Esophagus squamous epithelium (tissue), 5 donors: ENCODE measurements around the gene MTHFD2L. TPM values are rescaled to one million over a fixed set of nuclear protein-coding genes. Genes with fewer than 3 reads are reported as not detected.

ENCODE experiments used
- DNase-seq: peaks from one replicate; lab custom pipeline; 2025; lab: John Stamatoyannopoulos, UW
- H3K27ac ChIP-seq, 4 donors: fragments of 200-600 bp; sonication (generic); one replicate each; pipeline ENCODE4 v1.5.1; 2016 to 2019; ENCODE audit warnings: mild to moderate bottlenecking in 1 of 4
- H3K27me3 ChIP-seq, 4 donors: fragments of 200-600 bp; sonication (generic); 1 replicate in 3 of 4; 2 replicates in 1 of 4; pipeline versions ENCODE4 v1.5.1 to v1.6.0; 2017 to 2021; ENCODE audit warnings: antibody characterized with exemption in 1 of 4
- H3K36me3 ChIP-seq, 3 donors: fragments of 200-600 bp; sonication (generic); one replicate each; pipeline ENCODE4 v1.5.1; 2016 to 2019
- H3K4me1 ChIP-seq, 3 donors: fragments of 200-600 bp; sonication (generic); one replicate each; pipeline ENCODE4 v1.5.1; 2017 to 2019
- H3K4me3 ChIP-seq, 4 donors: fragments of 200-600 bp; sonication (generic); 1 replicate in 3 of 4; 2 replicates in 1 of 4; pipeline ENCODE4 v1.5.1; 2016 to 2019; ENCODE audit warnings: mild to moderate bottlenecking in 2 of 4, moderate library complexity in 1 of 4
- H3K9me3 ChIP-seq, 3 donors: fragments of 200-600 bp; sonication (generic); one replicate each; pipeline ENCODE4 v1.5.1; 2016 to 2019
- CTCF ChIP-seq, 6 experiments: fragments of 450-650 bp in 4 of 6; fragments of 200-600 bp in 2 of 6; sonication (generic) in 2 of 6; IDR thresholded peaks; one replicate each; pipeline ENCODE4 v1.5.1; 2016 to 2019; ENCODE audit warnings: antibody characterized with exemption in 6 of 6, mild to moderate bottlenecking in 4 of 6, moderate library complexity in 4 of 6
- POLR2A ChIP-seq, 4 donors: fragments of 450-650 bp; IDR thresholded peaks; one replicate each; pipeline ENCODE4 v1.6.1; 2017; ENCODE audit warnings: antibody characterized with exemption in 4 of 4, mild to moderate bottlenecking in 4 of 4, moderate library complexity in 3 of 4
- WGBS, 2 donors: methylation state at CpG; one replicate each; pipeline ENCODE4 v1.1.5; 2018; 5-methylcytosine and 5-hydroxymethylcytosine counted together
- intact Hi-C: fragments of 100-400 bp; cut with DNase I; formaldehyde crosslinking; loops from one replicate; pipeline ENCODE4 v1.15.0; 2022
- total RNA-seq, 4 donors: library from RNA; depleted of rRNA; stranded (reverse); fragments of >200 nt; gene quantifications; one replicate each; pipeline ENCODE4 v1.1.0, GENCODE V29; 2016
- donor health status: DM: yes; HTN: yes; CAD: no.

Gene MTHFD2L
- total RNA-seq: 10 to 100 TPM in 3 of 4 donors, 1 to 10 TPM in 1; 9.9 to 22.9 (median 19.1) TPM

- Histone ChIP-seq H3K9me3 (no peaks in the 10 kb centered on the region), H3K27ac (peak within 1 kb of the TSS; percentile 89 to 97 (median 95)), H3K4me3 (peak within 1 kb of the TSS; percentile 60 to 90 (median 66)), H3K36me3 (peaks cover 0 to 19% (median 0%) of the 10 kb centered on the region in 3 donors), H3K4me1 (peaks cover 12 to 26% (median 12%) of the 10 kb centered on the region in 3 donors), H3K27me3 (no peaks in the 10 kb centered on the region)
- WGBS, 2 donors: 0% methylated on average over 4 to 6 of the region's 78 CpGs
- DNase-seq: peak; percentile 35
- TF ChIP-seq POLR2A (IDR thresholded peaks at IDR 0.05) (peak in 2 of 4 donors; percentile 75 to 77), CTCF (IDR thresholded peaks at IDR 0.05) (no peak)
- intact Hi-C loops: no loop called here
Observed at GRCh38 chr4:74157561-74158465, at the start of gene MTHFD2L. Gene MTHFD2L, plus strand, starts transcription at chr4:74158118. Its CDS starts 21 bp downstream, at chr4:74158139.

- H3K36me3 ChIP-seq: no peaks in the 10 kb centered on the region
- TF ChIP-seq CTCF (IDR thresholded peaks at IDR 0.05) (no peak), POLR2A (IDR thresholded peaks at IDR 0.05) (no peak)
- no peak overlapping the region for H3K4me3 ChIP-seq
- DNase-seq: no peak
- peak overlapping the region; percentile 39 to 79 (median 70) for H3K27ac ChIP-seq
- no peaks in the 10 kb centered on the region for H3K27me3 ChIP-seq
- H3K9me3 ChIP-seq: no peaks in the 10 kb centered on the region
- intact Hi-C loops: no loop called here
- H3K4me1 ChIP-seq: peaks cover 3 to 51% (median 36%) of the 10 kb centered on the region in 3 donors
- WGBS, 2 donors: 78 to 79% methylated on average over 1 of the region's 1 CpG
Observed at GRCh38 chr4:74108457-74109115, 49.3 kb upstream of the MTHFD2L start.

GRCh38 chr4:74109116-74109869 is 48.6 kb upstream of the MTHFD2L start:
- no peak for DNase-seq
- Histone ChIP-seq H3K9me3 (no peaks in the 10 kb centered on the region), H3K27me3 (no peaks in the 10 kb centered on the region), H3K4me1 (peaks cover 6 to 57% (median 36%) of the 10 kb centered on the region in 3 donors), H3K27ac (peak overlapping the region; percentile 65 to 79 (median 70)), H3K4me3 (no peak overlapping the region), H3K36me3 (no peaks in the 10 kb centered on the region)
- TF ChIP-seq CTCF (IDR thresholded peaks at IDR 0.05) (no peak), POLR2A (IDR thresholded peaks at IDR 0.05) (no peak)
- WGBS, 2 donors: 27 to 28% methylated on average over 3 of the region's 3 CpGs
- intact Hi-C loops: no loop called here

- no peak for DNase-seq
- peak overlapping the region; percentile 65 to 79 (median 70) for H3K27ac ChIP-seq
- H3K9me3 ChIP-seq: no peaks in the 10 kb centered on the region
- H3K4me1 ChIP-seq: peaks cover 11 to 65% (median 36%) of the 10 kb centered on the region in 3 donors
- H3K27me3 ChIP-seq: no peaks in the 10 kb centered on the region
- no peak overlapping the region for H3K4me3 ChIP-seq
- 59 to 74% methylated on average over 6 of the region's 6 CpGs for WGBS, 2 donors
- TF ChIP-seq POLR2A (IDR thresholded peaks at IDR 0.05) (no peak), CTCF (IDR thresholded peaks at IDR 0.05) (no peak)
- intact Hi-C loops: no loop called here
- H3K36me3 ChIP-seq: no peaks in the 10 kb centered on the region
Observed at GRCh38 chr4:74109870-74110605, 47.9 kb upstream of the MTHFD2L start.
